HG03520 (cell line): ENCODE measurements around the gene FGFBP2.

Experiments
- ATAC-seq: cut with Tn5 transposase; IDR thresholded peaks from one replicate; pipeline ENCODE4 v1.9.1; 2021; ENCODE audit warnings: mild to moderate bottlenecking, moderate library complexity; ENCODE audit not compliant: unreplicated experiment

Gene FGFBP2

GRCh38 chr4:15963001-15963451, at the start of gene FGFBP2:
FGFBP2 (minus strand) TSS chr4:15963175; CDS start chr4:15963129, 46 bp downstream.
- no peak for ATAC-seq

- no peak for ATAC-seq
Observed at GRCh38 chr4:16011173-16011572, 48.2 kb upstream of the FGFBP2 start.

GRCh38 chr4:16009153-16009552, 46.2 kb upstream of the FGFBP2 start:
- ATAC-seq: no peak

- no peak for ATAC-seq
Observed at GRCh38 chr4:16007471-16008095, 44.6 kb upstream of the FGFBP2 start.

- no peak for ATAC-seq
Observed at GRCh38 chr4:16006771-16007446, 43.9 kb upstream of the FGFBP2 start.

GRCh38 chr4:16005676-16006075, 42.7 kb upstream of the FGFBP2 start:
- no peak for ATAC-seq

GRCh38 chr4:16001484-16001858, 38.5 kb upstream of the FGFBP2 start:
- peak; percentile 87 for ATAC-seq

GRCh38 chr4:16000708-16001483, 37.9 kb upstream of the FGFBP2 start:
- ATAC-seq: no peak

GRCh38 chr4:15996773-15997172, 33.8 kb upstream of the FGFBP2 start:
- ATAC-seq: peak; percentile 60

GRCh38 chr4:15995826-15996225, 32.9 kb upstream of the FGFBP2 start:
- ATAC-seq: no peak

GRCh38 chr4:15992167-15992485, 29.2 kb upstream of the FGFBP2 start:
- no peak for ATAC-seq

GRCh38 chr4:15990570-15991285, 27.8 kb upstream of the FGFBP2 start:
- no peak for ATAC-seq

- ATAC-seq: no peak
Observed at GRCh38 chr4:15989424-15989823, 26.4 kb upstream of the FGFBP2 start.

GRCh38 chr4:15988222-15988621, 25.2 kb upstream of the FGFBP2 start:
- no peak for ATAC-seq

- no peak for ATAC-seq
Observed at GRCh38 chr4:15986907-15987306, 23.9 kb upstream of the FGFBP2 start.

GRCh38 chr4:15983610-15984009, 20.6 kb upstream of the FGFBP2 start:
- ATAC-seq: no peak

GRCh38 chr4:15982842-15983524, 20.0 kb upstream of the FGFBP2 start:
- no peak for ATAC-seq

GRCh38 chr4:15976456-15977447, 13.8 kb upstream of the FGFBP2 start:
- ATAC-seq: no peak

- ATAC-seq: no peak
Observed at GRCh38 chr4:15971068-15971801, 8.3 kb upstream of the FGFBP2 start.
